ENCODE data around the gene PIGP. TPM values are rescaled to one million over a fixed set of nuclear protein-coding genes. Genes with fewer than 3 reads are reported as not detected.

PIGP gene
- total and polyA plus RNA-seq, 2 of the 13 experiments (the other 11 are each of a cell fraction or from before 2014, with no cell fraction given), result 14.8 to 33.4 TPM

- TF ChIP-seq ZHX1 (CRISPR knock-in tag; IDR thresholded peaks at IDR 0.05; ENCODE audit: low read depth) (no peak), KDM2A (CRISPR knock-in tag; IDR thresholded peaks at IDR 0.05; ENCODE audit: borderline replicate concordance, low read depth) (no peak), ZNF7 (CRISPR knock-in tag; IDR thresholded peaks at IDR 0.05) (peak; percentile 100), RFX5 (IDR thresholded peaks at IDR 0.05; ENCODE audit: low read depth, low read length) (no peak), ZNF232 (CRISPR knock-in tag; IDR thresholded peaks at IDR 0.05; ENCODE audit: borderline replicate concordance) (no peak), ZNF33A (CRISPR knock-in tag; IDR thresholded peaks at IDR 0.05; ENCODE audit: borderline replicate concordance) (no peak), HNF4A (CRISPR knock-in tag; IDR thresholded peaks at IDR 0.05) (peak; percentile 38; the same call in 1 of the 2 replicates), ESRRA (CRISPR knock-in tag; IDR thresholded peaks at IDR 0.05; ENCODE audit: low read depth) (no peak), ARID3A (IDR thresholded peaks at IDR 0.05; ENCODE audit: low read depth, low read length) (peak; percentile 78; the same call in 1 of the 2 replicates), ZNF205 (CRISPR knock-in tag; IDR thresholded peaks at IDR 0.05) (no peak), ZNF800 (CRISPR knock-in tag; IDR thresholded peaks at IDR 0.05) (no peak), SALL2 (CRISPR knock-in tag; IDR thresholded peaks at IDR 0.05) (no peak), BRCA1 (CRISPR knock-in tag; IDR thresholded peaks at IDR 0.05) (no peak), ZNF543 (CRISPR knock-in tag; IDR thresholded peaks at IDR 0.05) (no peak), ZBTB44 (CRISPR knock-in tag; IDR thresholded peaks at IDR 0.05) (no peak), KDM5A (IDR thresholded peaks at IDR 0.05; ENCODE audit: borderline replicate concordance, low read length) (no peak), ZNF367 (CRISPR knock-in tag; IDR thresholded peaks at IDR 0.05; ENCODE audit: borderline replicate concordance) (no peak), CC2D1A (CRISPR knock-in tag; IDR thresholded peaks at IDR 0.05) (no peak), ZNF558 (CRISPR knock-in tag; IDR thresholded peaks at IDR 0.05; ENCODE audit: borderline replicate concordance) (no peak), ZNF143 (CRISPR knock-in tag; IDR thresholded peaks at IDR 0.05) (no peak), ZNF546 (CRISPR knock-in tag; conservative IDR thresholded peaks at IDR 0.05) (no peak), HOMEZ (CRISPR knock-in tag; IDR thresholded peaks at IDR 0.05; ENCODE audit: low read depth) (no peak), CEBPG (CRISPR knock-in tag; IDR thresholded peaks at IDR 0.05) (0 out of 2 replicates have a peak, but pooled peaks have one; percentile 10)
Measured at GRCh38 chr21:37077403-37077802, 4.5 kb upstream of the PIGP start (continued).
